ENCODE data around the gene TMEM202.

Gene TMEM202

GRCh38 chr15:72369964-72370363, 28.1 kb upstream of the TMEM202 start:
- no peak overlapping the region for H3K4me2 ChIP-seq (ENCODE audit: low read depth, low read length, poor library complexity, severe bottlenecking)
- no peaks in the 10 kb centered on the region for H3K9me2 ChIP-seq (replicated peaks; ENCODE audit: low read depth, low read length)
- peaks cover 4% of the 10 kb centered on the region; the same call in 1 of the 2 replicates for H3F3A ChIP-seq (ENCODE audit: low read depth)
- H3K9ac ChIP-seq (ENCODE audit: low read depth, low read length, poor library complexity, severe bottlenecking), result no peak overlapping the region
- peaks cover 25% of the 10 kb centered on the region for H3K4me1 ChIP-seq (ENCODE audit: insufficient read depth, low read length, poor library complexity, severe bottlenecking)
- peaks cover 24% of the 10 kb centered on the region; the same call in 1 of the 2 replicates for H3K79me2 ChIP-seq (ENCODE audit: insufficient read depth, low read length)
- peaks cover 40% of the 10 kb centered on the region for H4K20me1 ChIP-seq (ENCODE audit: insufficient read depth, low read length, poor library complexity, severe bottlenecking)
- no peak overlapping the region for H2AFZ ChIP-seq (ENCODE audit: low read length)
- TF ChIP-seq, protein P1, sequence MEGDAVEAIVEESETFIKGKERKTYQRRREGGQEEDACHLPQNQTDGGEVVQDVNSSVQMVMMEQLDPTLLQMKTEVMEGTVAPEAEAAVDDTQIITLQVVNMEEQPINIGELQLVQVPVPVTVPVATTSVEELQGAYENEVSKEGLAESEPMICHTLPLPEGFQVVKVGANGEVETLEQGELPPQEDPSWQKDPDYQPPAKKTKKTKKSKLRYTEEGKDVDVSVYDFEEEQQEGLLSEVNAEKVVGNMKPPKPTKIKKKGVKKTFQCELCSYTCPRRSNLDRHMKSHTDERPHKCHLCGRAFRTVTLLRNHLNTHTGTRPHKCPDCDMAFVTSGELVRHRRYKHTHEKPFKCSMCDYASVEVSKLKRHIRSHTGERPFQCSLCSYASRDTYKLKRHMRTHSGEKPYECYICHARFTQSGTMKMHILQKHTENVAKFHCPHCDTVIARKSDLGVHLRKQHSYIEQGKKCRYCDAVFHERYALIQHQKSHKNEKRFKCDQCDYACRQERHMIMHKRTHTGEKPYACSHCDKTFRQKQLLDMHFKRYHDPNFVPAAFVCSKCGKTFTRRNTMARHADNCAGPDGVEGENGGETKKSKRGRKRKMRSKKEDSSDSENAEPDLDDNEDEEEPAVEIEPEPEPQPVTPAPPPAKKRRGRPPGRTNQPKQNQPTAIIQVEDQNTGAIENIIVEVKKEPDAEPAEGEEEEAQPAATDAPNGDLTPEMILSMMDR (conservative IDR thresholded peaks at IDR 0.05; ENCODE audit: low read length), result no peak
- no peak for TF ChIP-seq EZH2phosphoT487 (IDR thresholded peaks at IDR 0.05; ENCODE audit: borderline replicate concordance)
- peaks cover 5% of the 10 kb centered on the region for H3K27me3 ChIP-seq (ENCODE audit: insufficient read depth, low read length, poor library complexity, severe bottlenecking)
- no peak overlapping the region for H3K4me3 ChIP-seq (ENCODE audit: low read length, poor library complexity, severe bottlenecking)
- H3K9me3 ChIP-seq (ENCODE audit: insufficient read depth, low read depth, low read length), result no peaks in the 10 kb centered on the region
- H3K36me3 ChIP-seq (ENCODE audit: insufficient read depth, low read length), result no peaks in the 10 kb centered on the region

DNA sequence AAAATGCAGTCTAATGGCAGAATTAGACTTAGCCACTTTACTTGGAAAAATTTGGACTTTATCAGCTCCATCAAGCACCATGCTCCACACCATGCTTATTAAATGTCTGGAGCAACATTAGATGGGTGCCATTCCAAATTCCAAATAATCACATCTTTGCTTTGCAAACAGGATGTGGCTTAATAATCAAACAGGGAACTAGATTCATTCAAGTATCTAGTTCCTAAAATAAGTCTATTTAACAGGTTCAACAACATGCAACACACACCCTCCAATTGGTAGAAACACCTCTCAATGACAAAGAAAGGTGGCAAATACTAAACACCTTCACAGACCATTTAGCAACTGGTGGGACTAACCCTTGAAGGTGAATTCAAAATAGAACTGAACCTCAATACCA, 25.7 kb upstream of the TMEM202 start:
- Histone ChIP-seq H4K20me1 (ENCODE audit: insufficient read depth, low read length, poor library complexity, severe bottlenecking) (peaks cover 22% of the 10 kb centered on the region), H3K36me3 (ENCODE audit: insufficient read depth, low read length) (no peaks in the 10 kb centered on the region), H2AFZ (ENCODE audit: low read length) (no peak overlapping the region), H3K79me2 (ENCODE audit: insufficient read depth, low read length) (peaks cover 32% of the 10 kb centered on the region; the same call in 1 of the 2 replicates), H3K4me2 (ENCODE audit: low read depth, low read length, poor library complexity, severe bottlenecking) (peak overlapping the region; percentile 19), H3K4me1 (ENCODE audit: insufficient read depth, low read length, poor library complexity, severe bottlenecking) (peaks cover 24% of the 10 kb centered on the region), H3K27me3 (ENCODE audit: insufficient read depth, low read length, poor library complexity, severe bottlenecking) (peaks cover 5% of the 10 kb centered on the region), H3K9me3 (ENCODE audit: insufficient read depth, low read depth, low read length) (no peaks in the 10 kb centered on the region), H3K9ac (ENCODE audit: low read depth, low read length, poor library complexity, severe bottlenecking) (no peak overlapping the region), H3K9me2 (replicated peaks; ENCODE audit: low read depth, low read length) (no peaks in the 10 kb centered on the region), H3K4me3 (ENCODE audit: low read length, poor library complexity, severe bottlenecking) (no peak overlapping the region), H3F3A (ENCODE audit: low read depth) (no peaks in the 10 kb centered on the region)
- TF ChIP-seq, protein P1 (conservative IDR thresholded peaks at IDR 0.05; ENCODE audit: low read length), result no peak
- no peak for TF ChIP-seq EZH2phosphoT487 (IDR thresholded peaks at IDR 0.05; ENCODE audit: borderline replicate concordance)

GRCh38 chr15:72375501-72375845, 22.6 kb upstream of the TMEM202 start:
- H3K4me2 ChIP-seq (ENCODE audit: low read depth, low read length, poor library complexity, severe bottlenecking), result peak overlapping the region; percentile 90
- H3K9me3 ChIP-seq (ENCODE audit: insufficient read depth, low read depth, low read length), result no peaks in the 10 kb centered on the region
- H3K4me3 ChIP-seq (ENCODE audit: low read length, poor library complexity, severe bottlenecking), result peak overlapping the region; percentile 94
- H4K20me1 ChIP-seq (ENCODE audit: insufficient read depth, low read length, poor library complexity, severe bottlenecking), result peaks cover 13% of the 10 kb centered on the region
- peaks cover 24% of the 10 kb centered on the region for H3K4me1 ChIP-seq (ENCODE audit: insufficient read depth, low read length, poor library complexity, severe bottlenecking)
- H3K27me3 ChIP-seq (ENCODE audit: insufficient read depth, low read length, poor library complexity, severe bottlenecking), result no peaks in the 10 kb centered on the region
- H3K9ac ChIP-seq (ENCODE audit: low read depth, low read length, poor library complexity, severe bottlenecking), result peak overlapping the region; percentile 77
- H3F3A ChIP-seq (ENCODE audit: low read depth), result no peaks in the 10 kb centered on the region
- peak overlapping the region; percentile 96 for H2AFZ ChIP-seq (ENCODE audit: low read length)
- no peaks in the 10 kb centered on the region for H3K36me3 ChIP-seq (ENCODE audit: insufficient read depth, low read length)
- no peaks in the 10 kb centered on the region for H3K9me2 ChIP-seq (replicated peaks; ENCODE audit: low read depth, low read length)
- TF ChIP-seq, protein P1 (conservative IDR thresholded peaks at IDR 0.05; ENCODE audit: low read length), result no peak
- no peak for TF ChIP-seq EZH2phosphoT487 (IDR thresholded peaks at IDR 0.05; ENCODE audit: borderline replicate concordance)
- peaks cover 32% of the 10 kb centered on the region; the same call in 1 of the 2 replicates for H3K79me2 ChIP-seq (ENCODE audit: insufficient read depth, low read length)

Data from Loucy (cell line).